Ovary (tissue), 3 donors: ENCODE measurements around the gene SORCS3.

Source experiments
- EP300 ChIP-seq: sonication (generic); formaldehyde crosslinking; IDR thresholded peaks from one replicate; pipeline ENCODE4 v1.6.1; 2017; ENCODE audit warnings: antibody characterized with exemption
- POLR2A ChIP-seq: fragments of 450-650 bp; IDR thresholded peaks from one replicate; pipeline ENCODE4 v1.6.1; 2017; ENCODE audit warnings: antibody characterized with exemption, mild to moderate bottlenecking, moderate library complexity
- TF ChIP-seq, protein P1 (sequence below), 3 donors: fragments of 450-650 bp in 2 of 3; fragments of 200-600 bp in 1 of 3; IDR thresholded peaks; one replicate each; pipeline versions ENCODE4 v1.5.1 to v1.8.0; 2016 to 2022; ENCODE audit warnings: antibody characterized with exemption in 3 of 3, mild to moderate bottlenecking in 1 of 3
- donor health status: DM: no; HTN: no; CAD: no.

GRCh38 chr10:104981995-104982394 is 340.9 kb downstream of the SORCS3 start:
- TF ChIP-seq, protein P1, sequence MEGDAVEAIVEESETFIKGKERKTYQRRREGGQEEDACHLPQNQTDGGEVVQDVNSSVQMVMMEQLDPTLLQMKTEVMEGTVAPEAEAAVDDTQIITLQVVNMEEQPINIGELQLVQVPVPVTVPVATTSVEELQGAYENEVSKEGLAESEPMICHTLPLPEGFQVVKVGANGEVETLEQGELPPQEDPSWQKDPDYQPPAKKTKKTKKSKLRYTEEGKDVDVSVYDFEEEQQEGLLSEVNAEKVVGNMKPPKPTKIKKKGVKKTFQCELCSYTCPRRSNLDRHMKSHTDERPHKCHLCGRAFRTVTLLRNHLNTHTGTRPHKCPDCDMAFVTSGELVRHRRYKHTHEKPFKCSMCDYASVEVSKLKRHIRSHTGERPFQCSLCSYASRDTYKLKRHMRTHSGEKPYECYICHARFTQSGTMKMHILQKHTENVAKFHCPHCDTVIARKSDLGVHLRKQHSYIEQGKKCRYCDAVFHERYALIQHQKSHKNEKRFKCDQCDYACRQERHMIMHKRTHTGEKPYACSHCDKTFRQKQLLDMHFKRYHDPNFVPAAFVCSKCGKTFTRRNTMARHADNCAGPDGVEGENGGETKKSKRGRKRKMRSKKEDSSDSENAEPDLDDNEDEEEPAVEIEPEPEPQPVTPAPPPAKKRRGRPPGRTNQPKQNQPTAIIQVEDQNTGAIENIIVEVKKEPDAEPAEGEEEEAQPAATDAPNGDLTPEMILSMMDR (IDR thresholded peaks at IDR 0.05) = no peak
- TF ChIP-seq POLR2A (no peak), EP300 (no peak)
